Measurements from ENCODE around the gene GPR65. TPM values are rescaled to one million over a fixed set of nuclear protein-coding genes. Genes with fewer than 3 reads are reported as not detected.

GPR65 gene
- total RNA-seq, 2 donors from 2014 or later: 1.9 to 2.8 TPM

DNA sequence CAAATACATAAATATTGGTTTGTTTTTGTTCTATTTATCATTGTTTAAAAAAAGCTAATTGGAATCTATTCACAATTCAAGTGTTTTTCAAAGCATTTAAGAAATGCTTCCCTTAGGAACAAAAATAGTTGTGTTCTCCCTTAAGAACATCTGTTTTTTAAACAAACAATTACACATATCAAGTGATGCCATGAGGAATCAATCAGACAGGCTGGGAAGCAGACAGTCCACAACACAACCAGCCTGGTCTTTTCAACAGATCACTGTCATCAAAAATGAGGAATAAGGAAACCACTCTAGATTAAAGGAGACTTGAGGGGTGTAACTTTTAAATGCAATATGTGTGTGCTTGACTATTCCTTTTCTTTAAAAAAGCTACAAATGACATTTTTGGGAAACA, 37.4 kb upstream of the GPR65 start:
- no peaks in the 10 kb centered on the region for H3K27me3 ChIP-seq (replicated peaks; ENCODE audit: insufficient read depth)
- H3K9me3 ChIP-seq: no peaks in the 10 kb centered on the region
- no peak for TF ChIP-seq CTCF (IDR thresholded peaks at IDR 0.05)
- H3K4me3 ChIP-seq: no peak overlapping the region
- H3K36me3 ChIP-seq: peaks cover 14% of the 10 kb centered on the region
- no peaks in the 10 kb centered on the region for H3K4me1 ChIP-seq (ENCODE audit: control insufficient read depth in 1 of 2, low read depth in 2 of 2)
- H3K27ac ChIP-seq: no peak overlapping the region
- DNase-seq (ENCODE audit: low spot score) (no peak), ATAC-seq (ENCODE audit: insufficient number of reproducible peaks, low FRiP score, low read depth) (no peak)

GRCh38 chr14:87971010-87971409, 33.9 kb upstream of the GPR65 start:
- no peak for TF ChIP-seq CTCF (IDR thresholded peaks at IDR 0.05)

DNA sequence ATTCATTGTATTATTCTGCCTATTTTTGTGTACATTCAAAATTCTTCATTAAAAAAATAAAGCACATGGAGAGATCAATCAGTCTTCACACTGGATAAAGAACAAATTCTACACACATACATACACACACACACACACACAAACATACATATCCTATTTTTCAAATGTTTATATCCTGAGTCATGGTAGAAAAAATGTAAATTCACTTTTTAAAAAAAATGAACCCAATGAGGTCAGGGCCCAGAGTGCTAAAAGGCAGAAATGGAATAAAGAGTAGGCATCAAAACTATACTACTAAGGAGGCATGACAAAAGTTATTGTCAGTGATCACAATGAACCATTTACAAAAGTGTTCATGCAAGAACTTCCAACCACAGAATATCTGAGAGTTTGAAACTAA, 29.3 kb upstream of the GPR65 start:
- Histone ChIP-seq H3K27ac (no peak overlapping the region), H3K36me3 (no peaks in the 10 kb centered on the region), H3K4me1 (ENCODE audit: control insufficient read depth in 1 of 2, low read depth in 2 of 2) (no peaks in the 10 kb centered on the region), H3K9me3 (no peaks in the 10 kb centered on the region), H3K4me3 (no peak overlapping the region), H3K27me3 (replicated peaks; ENCODE audit: insufficient read depth) (no peaks in the 10 kb centered on the region)
- no peak for DNase-seq (ENCODE audit: low spot score)
- TF ChIP-seq CTCF (IDR thresholded peaks at IDR 0.05): no peak
- no peak for ATAC-seq (ENCODE audit: insufficient number of reproducible peaks, low FRiP score, low read depth)

More at GRCh38 chr14:87971010-87971409, 33.9 kb upstream of the GPR65 start:
- DNase-seq (ENCODE audit: low spot score): no peak
- H3K4me1 ChIP-seq (ENCODE audit: control insufficient read depth in 1 of 2, low read depth in 2 of 2): no peaks in the 10 kb centered on the region
- no peak overlapping the region for H3K27ac ChIP-seq
- H3K9me3 ChIP-seq: no peaks in the 10 kb centered on the region
- H3K27me3 ChIP-seq (replicated peaks; ENCODE audit: insufficient read depth): no peaks in the 10 kb centered on the region
- no peak overlapping the region for H3K4me3 ChIP-seq
- ATAC-seq (ENCODE audit: insufficient number of reproducible peaks, low FRiP score, low read depth): no peak
- peaks cover 7% of the 10 kb centered on the region for H3K36me3 ChIP-seq

DNA sequence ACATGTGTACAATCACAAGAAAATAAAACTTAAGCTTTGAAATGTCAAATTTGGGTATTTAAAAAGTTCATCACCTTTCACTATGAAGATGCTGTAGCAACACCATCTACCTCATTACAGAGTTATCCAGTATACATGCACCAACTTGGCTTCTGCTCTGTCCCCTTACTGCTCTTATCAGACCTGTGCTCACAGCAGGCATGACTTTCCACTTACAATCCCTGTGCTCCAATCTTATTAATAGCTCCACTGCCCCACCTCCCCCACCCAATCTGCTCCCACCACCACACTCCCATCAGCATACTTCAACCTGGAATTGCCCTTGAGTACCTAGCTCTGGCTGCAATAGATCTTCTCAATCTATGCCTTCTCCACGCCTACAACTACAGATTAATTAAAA, 25.2 kb upstream of the GPR65 start:
- Histone ChIP-seq H3K27ac (no peak overlapping the region), H3K36me3 (peaks cover 7% of the 10 kb centered on the region), H3K27me3 (replicated peaks; ENCODE audit: insufficient read depth) (no peaks in the 10 kb centered on the region), H3K4me3 (no peak overlapping the region), H3K4me1 (ENCODE audit: control insufficient read depth in 1 of 2, low read depth in 2 of 2) (no peaks in the 10 kb centered on the region), H3K9me3 (no peaks in the 10 kb centered on the region)
- DNase-seq (ENCODE audit: low spot score) (no peak), ATAC-seq (ENCODE audit: insufficient number of reproducible peaks, low FRiP score, low read depth) (no peak)
- TF ChIP-seq CTCF (IDR thresholded peaks at IDR 0.05): no peak

DNA sequence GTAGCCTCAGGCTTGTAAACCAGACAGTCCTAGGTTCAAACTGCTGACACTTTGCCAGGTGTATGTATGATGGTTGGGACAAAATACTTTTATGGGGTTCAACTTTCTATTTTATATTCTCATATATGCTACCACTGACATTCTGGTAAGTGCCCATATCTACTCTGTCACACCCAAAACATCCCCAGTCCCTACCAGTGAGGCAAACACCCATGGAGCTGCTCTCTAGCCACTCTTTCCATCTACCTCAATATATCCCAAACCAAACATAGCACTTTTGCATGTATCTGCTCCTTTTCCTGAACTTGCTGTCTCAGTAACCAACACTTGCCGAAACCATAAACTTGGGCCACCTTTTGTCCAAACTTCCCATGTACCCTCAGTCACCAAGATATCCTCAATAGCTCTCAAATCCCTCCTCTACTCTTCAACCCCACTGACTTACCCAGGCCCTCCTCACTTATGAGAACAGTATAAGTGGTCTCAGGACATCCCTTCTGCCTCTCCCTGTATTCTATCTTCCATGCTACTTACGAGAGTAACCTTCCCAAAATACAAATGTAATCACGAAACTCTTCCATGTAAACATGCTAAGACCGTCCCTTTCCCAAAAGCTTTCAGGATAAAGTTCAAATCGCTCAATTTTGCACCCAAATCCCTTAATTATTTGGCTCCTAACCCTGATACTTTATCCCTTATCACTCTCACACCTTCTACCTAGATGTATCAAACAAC, 15.5 kb upstream of the GPR65 start:
- Histone ChIP-seq H3K4me3 (no peak overlapping the region), H3K36me3 (peaks cover under 1% of the 10 kb centered on the region), H3K9me3 (no peaks in the 10 kb centered on the region), H3K27me3 (replicated peaks; ENCODE audit: insufficient read depth) (no peaks in the 10 kb centered on the region), H3K27ac (no peak overlapping the region), H3K4me1 (ENCODE audit: control insufficient read depth in 1 of 2, low read depth in 2 of 2) (peaks cover 0 to 18% of the 10 kb centered on the region in 2 donors)
- DNase-seq (ENCODE audit: low spot score): no peak
- ATAC-seq (ENCODE audit: insufficient number of reproducible peaks, low FRiP score, low read depth): no peak
- TF ChIP-seq CTCF (IDR thresholded peaks at IDR 0.05): no peak

Measured in thoracic aorta (tissue), 2 donors.